Measurements from ENCODE around the gene LIX1. TPM values are rescaled to one million over a fixed set of nuclear protein-coding genes. Genes with fewer than 3 reads are reported as not detected.
"Not testable (repeated sequence)": the region's sequence is repeated elsewhere in the genome, so short reads cannot be mapped to it uniquely, and the experiment has no call there.

LIX1 gene
- polyA plus RNA-seq, 1 donor from 2014 or later: 0.10 TPM

GRCh38 chr5:97085459-97086181 lies 56.8 kb downstream of the LIX1 start:
- no peak overlapping the region for H3K27ac Mint-ChIP-seq
- H3K4me1 Mint-ChIP-seq: peaks cover 2 to 12% (median 7%) of the 10 kb centered on the region in 3 donors
- no peaks in the 10 kb centered on the region for H3K27me3 Mint-ChIP-seq
- peaks cover 0 to 6% (median 2%) of the 10 kb centered on the region in 3 donors for H3K9me3 Mint-ChIP-seq
- peaks cover 2% of the 10 kb centered on the region for H3K36me3 Mint-ChIP-seq
- peak overlapping the region in 1 of 4 donors; percentile 75 for H3K4me3 Mint-ChIP-seq

DNA sequence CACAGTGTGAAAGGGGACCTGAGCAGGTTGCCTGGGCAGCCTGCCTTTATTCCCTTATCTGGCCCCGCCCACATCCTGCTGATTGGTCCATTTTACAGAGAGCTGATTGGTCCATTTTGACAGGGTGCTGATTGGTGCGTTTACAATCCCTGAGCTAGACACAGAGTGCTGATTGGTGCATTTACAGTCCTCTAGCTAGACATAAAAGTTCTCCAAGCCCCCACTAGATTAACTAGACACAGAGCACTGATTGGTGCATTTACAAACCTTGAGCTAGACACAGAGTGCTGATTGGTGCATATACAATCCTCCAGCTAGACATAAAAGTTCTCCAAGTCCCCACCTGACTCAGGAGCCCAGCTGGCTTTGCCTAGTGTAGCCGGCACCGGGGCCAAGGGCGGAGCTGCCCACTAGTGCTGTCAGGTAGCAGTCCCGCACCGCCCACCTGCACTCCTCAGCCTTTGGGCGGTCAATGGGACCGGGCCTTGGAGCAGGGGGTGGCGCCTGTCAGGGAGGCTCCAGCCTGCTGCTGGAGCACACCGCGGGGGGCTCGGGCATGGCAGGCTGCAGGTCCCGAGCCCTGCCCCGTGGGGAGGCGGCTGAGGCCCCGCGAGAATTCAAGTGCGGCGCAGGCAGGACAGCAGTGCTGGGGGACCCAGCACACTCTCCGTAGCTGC lies 57.5 kb downstream of the LIX1 start:
- not testable (repeated sequence) for H3K27ac Mint-ChIP-seq, H3K27me3 Mint-ChIP-seq, H3K9me3 Mint-ChIP-seq, H3K4me3 Mint-ChIP-seq, H3K36me3 Mint-ChIP-seq
- peaks cover 3 to 12% (median 7%) of the 10 kb centered on the region in 3 donors for H3K4me1 Mint-ChIP-seq

DNA sequence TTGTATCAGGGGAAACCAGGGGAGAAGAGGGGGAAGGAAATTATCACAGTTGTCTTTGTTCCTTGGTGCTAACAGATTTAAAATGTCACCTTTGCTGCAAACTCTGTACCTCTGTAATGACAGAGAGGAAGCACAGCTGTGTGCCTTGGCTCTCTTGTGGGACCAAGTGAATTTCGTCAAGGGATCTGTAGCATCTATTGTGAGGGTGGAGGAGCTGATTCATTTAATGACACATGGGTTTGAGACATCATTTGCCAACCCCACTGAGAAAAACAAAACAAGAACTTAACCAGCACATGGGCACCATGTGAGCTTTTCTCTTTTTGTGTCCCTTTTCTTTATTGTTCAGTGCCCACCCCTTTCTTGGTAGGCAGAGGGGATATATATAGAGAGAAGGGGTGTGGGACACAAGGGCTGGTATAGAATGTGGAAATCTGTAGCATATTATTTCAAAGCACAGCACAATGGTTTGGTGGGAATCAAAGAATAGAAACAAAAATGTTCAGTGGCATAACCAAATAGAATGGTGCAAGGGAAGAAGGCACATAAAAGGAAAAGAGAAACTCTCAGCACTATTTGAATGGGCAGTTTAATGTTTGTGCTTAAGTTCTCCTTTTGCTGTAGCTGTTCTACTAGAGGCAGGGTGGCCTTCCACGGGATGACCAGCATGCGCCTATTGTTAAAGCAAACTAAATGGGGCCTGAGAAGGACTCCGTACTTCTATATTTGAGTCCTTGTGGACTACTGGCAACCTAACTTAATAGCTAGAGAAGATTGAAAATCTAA lies 63.3 kb downstream of the LIX1 start:
- Mint-ChIP-seq H3K36me3 (peaks cover 2% of the 10 kb centered on the region), H3K9me3 (peaks cover 0 to 2% (median 0%) of the 10 kb centered on the region in 3 donors), H3K27ac (no peak overlapping the region), H3K4me1 (peaks cover 23 to 36% (median 27%) of the 10 kb centered on the region in 3 donors), H3K27me3 (no peaks in the 10 kb centered on the region), H3K4me3 (no peak overlapping the region)

DNA sequence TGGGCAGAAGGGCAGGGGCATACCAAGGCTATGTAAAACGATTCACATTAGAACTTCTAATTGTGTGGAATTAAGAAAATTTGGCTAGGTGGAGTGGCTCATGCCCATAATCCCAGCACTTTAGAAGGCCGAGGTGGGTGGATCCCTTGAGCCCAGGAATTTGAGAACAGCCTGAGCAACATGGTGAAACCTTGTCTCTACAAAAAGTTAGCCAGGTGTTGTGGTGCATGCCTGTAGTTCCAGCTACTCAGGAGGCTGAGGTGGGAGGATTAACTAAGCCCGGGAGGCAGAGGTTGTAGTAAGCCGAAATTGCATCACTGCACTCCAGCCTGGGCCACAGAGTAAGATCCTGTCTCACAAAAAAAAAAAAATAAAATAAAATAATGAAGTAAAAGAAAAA lies 65.2 kb downstream of the LIX1 start:
- no peaks in the 10 kb centered on the region for H3K27me3 Mint-ChIP-seq
- H3K4me3 Mint-ChIP-seq: no peak overlapping the region
- H3K27ac Mint-ChIP-seq: no peak overlapping the region
- H3K9me3 Mint-ChIP-seq: peaks cover 0 to 2% (median 0%) of the 10 kb centered on the region in 3 donors
- H3K4me1 Mint-ChIP-seq: peaks cover 29 to 47% (median 34%) of the 10 kb centered on the region in 3 donors
- peaks cover 2% of the 10 kb centered on the region for H3K36me3 Mint-ChIP-seq

DNA sequence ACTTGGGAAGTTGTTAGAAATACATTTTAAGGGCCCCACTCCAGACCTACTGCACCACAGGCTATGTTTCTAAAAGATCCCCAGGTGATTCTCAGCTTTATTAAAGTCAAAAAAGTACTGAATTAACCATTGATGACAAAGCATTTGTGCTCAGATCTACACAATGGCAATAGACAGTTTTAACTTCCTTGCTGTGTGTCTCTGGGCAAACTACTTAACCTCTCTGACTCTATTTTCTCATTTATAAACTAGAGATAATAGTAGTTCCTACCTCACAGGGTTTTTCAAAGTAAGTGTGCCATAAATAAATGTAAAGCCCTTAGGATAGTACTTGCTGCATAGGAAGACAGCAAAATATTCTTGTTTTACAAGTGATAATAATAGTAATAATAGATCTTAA lies 66.3 kb downstream of the LIX1 start:
- Mint-ChIP-seq H3K27ac (no peak overlapping the region), H3K4me1 (peaks cover 29 to 40% (median 30%) of the 10 kb centered on the region in 3 donors), H3K9me3 (peaks cover 0 to 2% (median 0%) of the 10 kb centered on the region in 3 donors), H3K27me3 (no peaks in the 10 kb centered on the region), H3K4me3 (no peak overlapping the region), H3K36me3 (peaks cover 2% of the 10 kb centered on the region)

DNA sequence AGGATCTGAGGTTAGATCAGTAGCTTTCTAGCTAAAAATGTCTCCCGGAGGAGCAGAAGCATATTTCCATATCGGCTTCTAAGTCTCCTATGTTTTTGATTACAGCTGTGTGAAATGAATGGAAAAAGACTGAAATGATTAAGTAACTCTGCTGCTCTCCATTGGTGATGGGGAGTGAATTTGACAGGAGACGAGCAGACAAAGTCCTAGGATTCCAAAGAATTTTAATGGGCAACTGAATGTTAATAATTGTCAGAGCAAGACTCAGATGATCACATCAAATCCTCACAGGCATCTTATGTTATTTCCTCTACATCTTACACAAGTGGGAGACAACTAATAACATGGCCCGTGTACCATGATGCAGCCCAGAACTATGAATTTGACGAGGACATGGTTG lies 66.8 kb downstream of the LIX1 start:
- H3K36me3 Mint-ChIP-seq: peaks cover 2% of the 10 kb centered on the region
- H3K4me1 Mint-ChIP-seq: peaks cover 29 to 40% (median 30%) of the 10 kb centered on the region in 3 donors
- H3K9me3 Mint-ChIP-seq: peaks cover 0 to 2% (median 0%) of the 10 kb centered on the region in 3 donors
- no peaks in the 10 kb centered on the region for H3K27me3 Mint-ChIP-seq
- H3K27ac Mint-ChIP-seq: no peak overlapping the region
- peak overlapping the region in 3 of 4 donors; percentile 2 to 69 (median 10) for H3K4me3 Mint-ChIP-seq

- H3K4me3 Mint-ChIP-seq: peak overlapping the region; percentile 58 to 90 (median 76)
- H3K4me1 Mint-ChIP-seq: peaks cover 28 to 45% (median 30%) of the 10 kb centered on the region in 3 donors
- H3K27ac Mint-ChIP-seq: no peak overlapping the region
- peaks cover 5% of the 10 kb centered on the region for H3K36me3 Mint-ChIP-seq
- H3K9me3 Mint-ChIP-seq: peaks cover 0 to 2% (median 0%) of the 10 kb centered on the region in 3 donors
- H3K27me3 Mint-ChIP-seq: no peaks in the 10 kb centered on the region
Observed at GRCh38 chr5:97074859-97075489, 67.4 kb downstream of the LIX1 start.

DNA sequence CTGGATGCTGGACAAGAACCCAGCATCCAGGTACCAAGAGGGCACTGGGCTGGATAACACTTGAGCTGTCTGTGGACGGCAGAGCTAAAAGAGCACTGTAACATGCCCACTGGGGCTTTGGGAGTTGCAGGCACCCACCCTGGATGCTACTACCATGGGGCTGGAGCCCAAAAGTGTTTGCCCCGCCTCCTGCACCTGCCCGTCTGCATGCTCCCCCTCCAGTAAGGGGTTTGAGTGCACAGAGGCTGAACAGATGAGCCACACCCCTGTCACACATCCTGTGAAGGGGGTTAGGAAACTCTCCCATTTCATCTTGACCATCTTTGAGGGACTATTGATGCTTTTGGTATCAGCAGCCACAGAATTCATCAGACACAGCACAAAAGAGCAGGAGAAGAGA lies 69.0 kb downstream of the LIX1 start:
- H3K36me3 Mint-ChIP-seq: peaks cover 5% of the 10 kb centered on the region
- H3K4me3 Mint-ChIP-seq: peak overlapping the region; percentile 57 to 90 (median 69)
- H3K4me1 Mint-ChIP-seq: peaks cover 18 to 33% (median 20%) of the 10 kb centered on the region in 3 donors
- H3K27ac Mint-ChIP-seq: peak overlapping the region in 1 of 3 donors; percentile 24
- no peaks in the 10 kb centered on the region for H3K27me3 Mint-ChIP-seq
- H3K9me3 Mint-ChIP-seq: peaks cover 0 to 2% (median 2%) of the 10 kb centered on the region in 3 donors

DNA sequence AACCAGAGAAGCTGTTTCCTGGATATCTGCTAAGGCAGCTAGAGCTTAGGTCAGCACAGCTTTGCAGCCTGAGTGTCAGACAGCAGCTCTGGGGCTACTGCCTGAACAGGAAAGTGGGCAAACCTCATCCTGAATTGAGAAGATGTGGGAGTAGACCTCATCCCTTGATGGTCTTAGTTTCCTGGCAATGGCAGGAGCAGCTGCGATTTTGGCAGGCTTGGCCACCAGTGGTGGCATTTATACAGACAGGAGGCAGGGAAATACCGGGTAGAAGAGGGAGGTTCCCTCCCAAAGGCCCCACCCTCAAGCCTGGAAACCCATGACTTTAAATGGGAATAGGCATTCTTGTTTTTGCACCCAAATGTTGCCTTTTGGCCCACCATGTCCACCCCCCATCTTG lies 69.7 kb downstream of the LIX1 start:
- Mint-ChIP-seq H3K4me1 (peaks cover 17 to 32% (median 17%) of the 10 kb centered on the region in 3 donors), H3K9me3 (peaks cover 0 to 2% (median 2%) of the 10 kb centered on the region in 3 donors), H3K4me3 (peak overlapping the region in 1 of 4 donors; percentile 67), H3K27ac (no peak overlapping the region), H3K36me3 (peaks cover 5% of the 10 kb centered on the region), H3K27me3 (no peaks in the 10 kb centered on the region)

- Mint-ChIP-seq H3K27me3 (no peaks in the 10 kb centered on the region), H3K4me1 (peaks cover 17 to 32% (median 17%) of the 10 kb centered on the region in 3 donors), H3K4me3 (no peak overlapping the region), H3K27ac (no peak overlapping the region), H3K9me3 (peaks cover 0 to 2% (median 2%) of the 10 kb centered on the region in 3 donors), H3K36me3 (peaks cover 5% of the 10 kb centered on the region)
Observed at GRCh38 chr5:97071993-97072392, 70.4 kb downstream of the LIX1 start.

DNA sequence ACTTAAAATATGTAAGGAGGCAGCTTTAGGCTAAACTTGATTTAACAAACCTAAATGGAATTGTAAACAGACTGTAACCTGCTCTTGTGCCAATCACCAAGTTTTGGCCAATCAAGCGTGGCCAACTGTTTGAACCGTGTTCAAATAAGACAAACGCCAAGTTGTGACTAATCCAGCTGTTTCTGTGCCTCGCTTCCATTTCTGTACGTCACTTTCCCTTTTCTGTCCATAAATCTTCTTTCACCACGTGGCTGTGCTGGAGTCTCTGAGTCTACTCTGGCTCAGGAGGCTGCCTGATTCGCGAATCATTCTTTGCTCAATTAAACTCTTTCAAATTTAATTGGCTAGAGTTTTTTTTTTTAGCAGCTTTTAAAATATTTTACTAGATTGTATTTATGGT lies 71.3 kb downstream of the LIX1 start:
- Mint-ChIP-seq H3K9me3 (peaks cover 0 to 2% (median 2%) of the 10 kb centered on the region in 3 donors), H3K27me3 (no peaks in the 10 kb centered on the region), H3K27ac (no peak overlapping the region), H3K36me3 (peaks cover 5% of the 10 kb centered on the region), H3K4me3 (no peak overlapping the region), H3K4me1 (peaks cover 17 to 26% (median 17%) of the 10 kb centered on the region in 3 donors)

- Mint-ChIP-seq H3K4me1 (peaks cover 14 to 26% (median 17%) of the 10 kb centered on the region in 3 donors), H3K27me3 (peaks cover under 1% of the 10 kb centered on the region), H3K36me3 (peaks cover 5% of the 10 kb centered on the region), H3K9me3 (peaks cover 0 to 2% (median 2%) of the 10 kb centered on the region in 3 donors), H3K27ac (peak overlapping the region in 2 of 3 donors; percentile 1 to 10), H3K4me3 (no peak overlapping the region)
Observed at GRCh38 chr5:97070234-97070633, 72.2 kb downstream of the LIX1 start.

GRCh38 chr5:97067296-97067850 lies 75.0 kb downstream of the LIX1 start:
- no peak overlapping the region for H3K27ac Mint-ChIP-seq
- peaks cover 0 to 5% (median 0%) of the 10 kb centered on the region in 3 donors for H3K4me1 Mint-ChIP-seq
- H3K36me3 Mint-ChIP-seq: peaks cover 3% of the 10 kb centered on the region
- peaks cover 3% of the 10 kb centered on the region for H3K27me3 Mint-ChIP-seq
- H3K4me3 Mint-ChIP-seq: no peak overlapping the region
- H3K9me3 Mint-ChIP-seq: peaks cover 0 to 2% (median 0%) of the 10 kb centered on the region in 3 donors

DNA sequence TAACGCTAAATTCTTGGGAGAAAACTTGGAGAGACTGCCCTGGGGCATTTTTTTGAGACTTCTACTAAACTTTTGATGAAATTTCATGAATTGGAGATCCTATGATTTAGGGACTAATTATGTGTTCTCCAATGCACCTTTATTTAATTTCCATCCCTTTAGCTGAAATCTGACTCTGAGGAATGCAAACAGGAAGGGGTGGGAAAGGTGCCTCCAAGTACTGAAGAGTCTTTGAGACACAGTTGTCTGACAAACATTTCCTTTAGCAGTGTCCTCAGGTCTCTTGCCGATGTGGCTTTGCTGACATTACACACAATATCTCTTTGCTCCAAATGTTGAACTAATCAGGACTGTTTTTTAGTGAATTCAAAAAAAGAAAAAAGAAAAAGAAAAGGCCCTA lies 76.9 kb downstream of the LIX1 start:
- Mint-ChIP-seq H3K9me3 (peaks cover 0 to 2% (median 0%) of the 10 kb centered on the region in 3 donors), H3K27ac (no peak overlapping the region), H3K4me1 (peaks cover 0 to 4% (median 0%) of the 10 kb centered on the region in 3 donors), H3K36me3 (peaks cover 3% of the 10 kb centered on the region), H3K4me3 (no peak overlapping the region), H3K27me3 (peaks cover 3% of the 10 kb centered on the region)

Data from IgD-negative memory B cell (primary cell).